Keratinocyte (primary cell): Measurements from ENCODE around the gene TPST2. TPM values are rescaled to one million over a fixed set of nuclear protein-coding genes. Genes with fewer than 3 reads are reported as not detected.

Source experiments
- DNase-seq: peaks from one replicate; pipeline ENCODE4 v3.0.0-alpha.2; 2011; ENCODE audit warnings: low read depth, missing footprints, low spot score
- FAIRE-seq: peaks from 2 replicates; lab custom pipeline; 2011; peaks lifted over from hg19 to GRCh38; lab: Jason Lieb, UNC
- H2AFZ ChIP-seq: 2 replicates; pipeline ENCODE4 v1.6.0; 2012; ENCODE audit warnings: low read length, control low read depth, inconsistent platforms; ENCODE audit not compliant: control insufficient read depth
- H3K27ac ChIP-seq: 2 replicates; pipeline ENCODE4 v1.5.1; 2011; ENCODE audit warnings: low read length; ENCODE audit not compliant: control insufficient read depth, insufficient read depth
- H3K27me3 ChIP-seq: 3 replicates; pipeline ENCODE4 v1.6.0; 2011; ENCODE audit warnings: low read length; ENCODE audit not compliant: control insufficient read depth, insufficient read depth; ENCODE audit errors: extremely low read depth
- H3K36me3 ChIP-seq, 2 experiments: 2 replicates in 1 of 2; 3 replicates in 1 of 2; pipeline ENCODE4 v1.5.1; 2011; ENCODE audit warnings: low read length in 2 of 2, mild to moderate bottlenecking in 1 of 2; ENCODE audit not compliant: control insufficient read depth in 2 of 2, insufficient read depth in 2 of 2; ENCODE audit errors: extremely low read depth in 1 of 2
- H3K4me1 ChIP-seq: 3 replicates; pipeline ENCODE4 v1.5.1; 2011; ENCODE audit warnings: low read length; ENCODE audit not compliant: control insufficient read depth, insufficient read depth; ENCODE audit errors: extremely low read depth
- H3K4me2 ChIP-seq: 3 replicates; pipeline ENCODE4 v1.6.0; 2011; ENCODE audit warnings: low read depth, low read length; ENCODE audit not compliant: control insufficient read depth, insufficient read depth; ENCODE audit errors: extremely low read depth
- H3K4me3 ChIP-seq, 3 experiments: fragments of 200-600 bp in 1 of 3; sonication (generic) in 1 of 3; 2 replicates in 2 of 3; 3 replicates in 1 of 3; pipeline ENCODE4 v1.5.1; 2011 to 2016; ENCODE audit warnings: low read length in 3 of 3, mild to moderate bottlenecking in 3 of 3, control low read depth in 2 of 3, inconsistent platforms in 1 of 3, low read depth in 1 of 3, mixed read lengths in 1 of 3, mixed run types in 1 of 3, moderate library complexity in 1 of 3; ENCODE audit not compliant: control insufficient read depth in 2 of 3, insufficient read depth in 2 of 3; ENCODE audit errors: extremely low read depth in 1 of 3
- H3K79me2 ChIP-seq: 2 replicates; pipeline ENCODE4 v1.6.0; 2012; ENCODE audit warnings: low read length; ENCODE audit not compliant: control insufficient read depth, insufficient read depth
- H3K9ac ChIP-seq: 3 replicates; pipeline ENCODE4 v1.6.0; 2011; ENCODE audit warnings: low read length; ENCODE audit not compliant: control insufficient read depth, insufficient read depth; ENCODE audit errors: extremely low read depth
- H3K9me1 ChIP-seq: 3 replicates; pipeline ENCODE4 v1.6.0; 2011; ENCODE audit warnings: low read length; ENCODE audit not compliant: control insufficient read depth, insufficient read depth; ENCODE audit errors: extremely low read depth
- H3K9me3 ChIP-seq: 2 replicates; pipeline ENCODE4 v1.5.1; 2012; ENCODE audit warnings: low read depth, low read length; ENCODE audit not compliant: control insufficient read depth
- H4K20me1 ChIP-seq: 3 replicates; pipeline ENCODE4 v1.6.0; 2011; ENCODE audit warnings: low read length; ENCODE audit not compliant: control insufficient read depth, insufficient read depth; ENCODE audit errors: extremely low read depth
- CTCF ChIP-seq, 3 experiments: IDR thresholded peaks in 1 of 3; conservative IDR thresholded peaks in 1 of 3; optimal IDR thresholded peaks in 1 of 3; 2 replicates in 2 of 3; 3 replicates in 1 of 3; pipeline versions ENCODE3 to v1.5.1; 2011; ENCODE audit warnings: low read length in 3 of 3, mild to moderate bottlenecking in 3 of 3, moderate library complexity in 2 of 3, control low read depth in 1 of 3, inconsistent platforms in 1 of 3; ENCODE audit not compliant: insufficient read depth in 2 of 3; ENCODE audit errors: extremely low read depth in 1 of 3
- EZH2 ChIP-seq: IDR thresholded peaks from one replicate; pipeline ENCODE4 v1.6.1; 2012; ENCODE audit warnings: inconsistent platforms, mild to moderate bottlenecking, low read length, moderate library complexity
- dilution Hi-C: fragments of 300-500 bp; cut with MboI; formaldehyde crosslinking; loops from one replicate; pipeline ENCODE4 v1.7.0; 2020; ENCODE audit warnings: low sequenced_read_pairs; ENCODE audit not compliant: extremely low pct_ligation_motif_present
- polyA plus RNA-seq, 5 experiments: library from polyadenylated mRNA; depleted of rRNA in 3 of 5; stranded (reverse) in 3 of 5; stranded (forward) in 1 of 5; unstranded in 1 of 5; fragments of >200 nt; gene quantifications; 1 replicate in 1 of 5; 2 replicates in 3 of 5; 3 replicates in 1 of 5; pipeline versions ENCODE4 v1.2.1 to v1.2.3, GENCODE V29; 2011 to 2012; ENCODE audit warnings: missing spikeins in 2 of 5, low read depth in 1 of 5, low replicate concordance in 1 of 5

The TPST2 gene
- polyA plus RNA-seq, 1 donor (not counting 4 experiments of a cell fraction or from before 2014, with no cell fraction given): 22.4 TPM

GRCh38 chr22:26570864-26571525, 18.9 kb downstream of the TPST2 start:
- dilution Hi-C loops: no loop called here
- H3K27ac ChIP-seq: no peak overlapping the region
- no peaks in the 10 kb centered on the region for H3K27me3 ChIP-seq
- H2AFZ ChIP-seq: no peak overlapping the region
- no peaks in the 10 kb centered on the region for H4K20me1 ChIP-seq
- no peak overlapping the region for H3K4me2 ChIP-seq
- DNase-seq (no peak), FAIRE-seq (no peak)
- no peak overlapping the region for H3K9ac ChIP-seq
- no peak overlapping the region for H3K4me3 ChIP-seq
- H3K4me1 ChIP-seq: peaks cover 19% of the 10 kb centered on the region
- H3K79me2 ChIP-seq: peaks cover 14% of the 10 kb centered on the region
- H3K9me3 ChIP-seq: no peaks in the 10 kb centered on the region
- no peak for TF ChIP-seq CTCF (optimal IDR thresholded peaks at IDR 0.05 in 1 of 3, IDR thresholded peaks at IDR 0.05 in 1 of 3, conservative IDR thresholded peaks at IDR 0.05 in 1 of 3; ENCODE audit: extremely low read depth in 1 of 3, insufficient read depth in 2 of 3, low read length in 3 of 3)
- TF ChIP-seq EZH2: no peak
- H3K9me1 ChIP-seq: no peaks in the 10 kb centered on the region
- peaks cover 3 to 8% of the 10 kb centered on the region in 2 experiments for H3K36me3 ChIP-seq

- H3K9me3 ChIP-seq: no peaks in the 10 kb centered on the region
- FAIRE-seq (no peak), DNase-seq (no peak)
- H3K9me1 ChIP-seq: no peaks in the 10 kb centered on the region
- dilution Hi-C loops: no loop called here
- H3K27ac ChIP-seq: no peak overlapping the region
- no peaks in the 10 kb centered on the region for H4K20me1 ChIP-seq
- H3K4me3 ChIP-seq: no peak overlapping the region
- peaks cover 11% of the 10 kb centered on the region for H3K79me2 ChIP-seq
- H3K27me3 ChIP-seq: no peaks in the 10 kb centered on the region
- H2AFZ ChIP-seq: no peak overlapping the region
- no peak for TF ChIP-seq CTCF (optimal IDR thresholded peaks at IDR 0.05 in 1 of 3, IDR thresholded peaks at IDR 0.05 in 1 of 3, conservative IDR thresholded peaks at IDR 0.05 in 1 of 3; ENCODE audit: extremely low read depth in 1 of 3, insufficient read depth in 2 of 3, low read length in 3 of 3)
- no peak for TF ChIP-seq EZH2
- H3K36me3 ChIP-seq: peaks cover 3 to 10% of the 10 kb centered on the region in 2 experiments
- H3K4me1 ChIP-seq: peaks cover 23% of the 10 kb centered on the region
- no peak overlapping the region for H3K9ac ChIP-seq
- no peak overlapping the region for H3K4me2 ChIP-seq
These were observed 19.8 kb downstream of the TPST2 start for GRCh38 chr22:26570115-26570514.
